ENCODE results near the gene KLHL13.
A peak's percentile ranks its signal among the peaks of the same experiment; 100 is the strongest.
"Not testable (repeated sequence)": the region's sequence is repeated elsewhere in the genome, so short reads cannot be mapped to it uniquely, and the experiment has no call there.

Gene KLHL13

GRCh38 chrX:118124243-118124642 lies 7.6 kb upstream of the KLHL13 start:
- not testable (repeated sequence) for DNase-seq (ENCODE audit: low spot score); H3K4me1 Mint-ChIP-seq (ENCODE audit: low read depth); H3K9me3 Mint-ChIP-seq; H3K27ac Mint-ChIP-seq; H3K36me3 Mint-ChIP-seq (ENCODE audit: low read depth); H3K27me3 Mint-ChIP-seq (ENCODE audit: low read depth); H3K4me3 Mint-ChIP-seq

DNA sequence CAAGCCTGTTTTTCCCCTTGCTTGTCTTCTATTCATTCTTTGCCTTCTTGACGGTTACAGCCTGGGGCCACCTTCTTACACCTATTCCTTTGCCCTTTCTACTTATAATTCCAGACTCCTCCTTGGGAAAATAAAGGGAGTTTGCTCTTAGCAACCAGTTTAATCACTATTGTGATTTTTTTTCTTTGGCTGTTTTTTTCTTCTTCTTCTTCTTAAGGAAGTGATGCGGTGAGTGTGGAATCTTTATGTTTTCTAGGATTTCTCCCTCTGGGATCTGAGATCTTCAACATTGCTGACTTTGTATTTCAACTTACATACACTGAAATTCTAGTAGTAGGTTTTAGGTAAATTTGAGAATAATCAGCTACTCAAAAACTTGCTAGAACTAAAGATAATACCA lies 1.1 kb upstream of the KLHL13 start:
- peaks cover 33% of the 10 kb centered on the region for H3K27me3 Mint-ChIP-seq (ENCODE audit: low read depth)
- peak overlapping the region; percentile 32 for H3K4me3 Mint-ChIP-seq
- no peak for DNase-seq (ENCODE audit: low spot score)
- no peaks in the 10 kb centered on the region for H3K4me1 Mint-ChIP-seq (ENCODE audit: low read depth)
- H3K27ac Mint-ChIP-seq, result no peak overlapping the region
- no peaks in the 10 kb centered on the region for H3K9me3 Mint-ChIP-seq
- H3K36me3 Mint-ChIP-seq (ENCODE audit: low read depth), result no peaks in the 10 kb centered on the region

DNA sequence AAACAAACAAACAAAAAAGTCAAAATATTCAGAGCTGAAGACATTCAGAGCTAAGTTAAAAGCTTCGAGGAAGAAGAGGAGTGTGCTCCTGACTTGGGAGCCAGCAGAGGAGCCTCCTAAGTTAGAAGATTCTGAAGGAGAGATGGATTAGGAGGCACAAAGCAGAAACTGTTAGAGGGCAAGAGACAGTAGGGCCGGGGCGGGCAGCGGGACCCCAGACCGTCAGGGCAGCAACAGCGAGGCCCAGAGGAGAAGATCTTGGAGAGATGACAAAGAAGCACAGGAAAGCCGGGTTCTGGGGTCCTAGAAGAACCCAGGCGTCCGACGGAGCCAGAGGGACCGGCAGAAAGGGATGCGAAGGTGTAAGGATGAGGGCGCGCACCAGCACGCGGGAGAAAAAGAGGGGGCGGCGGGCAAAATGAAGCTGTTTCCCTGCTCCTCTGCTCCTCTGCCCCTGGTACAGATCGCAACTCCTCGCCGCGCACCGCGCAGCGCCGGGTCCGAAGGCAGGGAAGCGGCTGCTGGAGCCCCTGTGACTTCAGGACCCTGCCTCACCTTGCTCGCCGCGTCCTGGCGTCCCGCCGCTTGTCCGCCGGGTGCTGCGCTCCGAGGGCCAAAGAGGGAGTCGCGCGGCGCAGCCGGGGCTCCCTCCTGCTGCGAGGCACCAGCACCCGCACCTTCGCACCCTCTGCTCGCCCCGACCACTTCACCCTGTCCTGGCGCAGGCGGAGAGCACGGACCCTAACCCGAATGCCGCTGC lies 477 bp downstream of the KLHL13 start:
- no peaks in the 10 kb centered on the region for H3K4me1 Mint-ChIP-seq (ENCODE audit: low read depth)
- peak overlapping the region; percentile 66 for H3K4me3 Mint-ChIP-seq
- no peaks in the 10 kb centered on the region for H3K36me3 Mint-ChIP-seq (ENCODE audit: low read depth)
- peak; percentile 3 for DNase-seq (ENCODE audit: low spot score)
- no peaks in the 10 kb centered on the region for H3K9me3 Mint-ChIP-seq
- H3K27me3 Mint-ChIP-seq (ENCODE audit: low read depth), result peaks cover 32% of the 10 kb centered on the region
- H3K27ac Mint-ChIP-seq, result peak overlapping the region; percentile 52

DNA sequence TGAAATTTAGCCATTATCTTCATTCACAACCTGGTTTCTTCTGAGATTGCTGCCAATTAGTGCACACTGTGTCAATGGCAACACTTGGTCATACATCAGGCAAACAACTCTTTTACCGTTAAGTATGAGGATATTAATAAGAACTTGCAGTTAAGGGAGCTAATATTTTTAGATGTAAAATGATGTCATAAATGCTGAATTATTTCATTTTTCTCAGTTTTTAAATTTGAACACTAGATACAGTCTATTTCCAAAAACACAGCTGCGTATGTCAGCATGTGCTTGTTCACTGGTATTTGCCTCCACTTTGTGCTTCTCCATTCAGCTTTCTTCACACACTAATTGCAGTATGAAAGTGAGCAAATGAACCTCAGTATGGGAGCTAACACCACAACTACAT lies 1.6 kb downstream of the KLHL13 start:
- H3K4me1 Mint-ChIP-seq (ENCODE audit: low read depth), result no peaks in the 10 kb centered on the region
- DNase-seq (ENCODE audit: low spot score), result no peak
- no peak overlapping the region for H3K4me3 Mint-ChIP-seq
- no peak overlapping the region for H3K27ac Mint-ChIP-seq
- no peaks in the 10 kb centered on the region for H3K9me3 Mint-ChIP-seq
- peaks cover 29% of the 10 kb centered on the region for H3K27me3 Mint-ChIP-seq (ENCODE audit: low read depth)
- no peaks in the 10 kb centered on the region for H3K36me3 Mint-ChIP-seq (ENCODE audit: low read depth)

DNA sequence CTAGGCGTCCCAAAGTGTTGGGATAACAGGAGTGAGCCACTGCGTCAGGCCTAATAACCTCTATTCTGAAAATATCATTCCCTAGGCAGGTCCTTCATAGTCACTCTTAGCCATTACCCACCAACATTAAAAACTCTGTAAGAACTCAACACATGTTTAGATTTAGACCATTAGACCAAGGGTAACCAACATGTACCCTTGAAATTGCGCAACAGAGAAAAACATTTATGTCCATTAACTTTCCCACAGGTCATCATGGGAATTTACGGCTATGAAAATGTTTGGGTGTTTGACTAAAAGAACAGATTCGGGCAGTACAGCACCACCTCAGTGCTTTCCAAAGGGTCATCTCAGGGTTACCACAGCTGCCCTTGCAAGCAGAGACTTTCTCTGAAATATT lies 7.5 kb downstream of the KLHL13 start:
- no peaks in the 10 kb centered on the region for H3K9me3 Mint-ChIP-seq
- H3K27ac Mint-ChIP-seq, result no peak overlapping the region
- H3K4me3 Mint-ChIP-seq, result no peak overlapping the region
- no peaks in the 10 kb centered on the region for H3K36me3 Mint-ChIP-seq (ENCODE audit: low read depth)
- no peaks in the 10 kb centered on the region for H3K4me1 Mint-ChIP-seq (ENCODE audit: low read depth)
- peaks cover 4% of the 10 kb centered on the region for H3K27me3 Mint-ChIP-seq (ENCODE audit: low read depth)
- no peak for DNase-seq (ENCODE audit: low spot score)

DNA sequence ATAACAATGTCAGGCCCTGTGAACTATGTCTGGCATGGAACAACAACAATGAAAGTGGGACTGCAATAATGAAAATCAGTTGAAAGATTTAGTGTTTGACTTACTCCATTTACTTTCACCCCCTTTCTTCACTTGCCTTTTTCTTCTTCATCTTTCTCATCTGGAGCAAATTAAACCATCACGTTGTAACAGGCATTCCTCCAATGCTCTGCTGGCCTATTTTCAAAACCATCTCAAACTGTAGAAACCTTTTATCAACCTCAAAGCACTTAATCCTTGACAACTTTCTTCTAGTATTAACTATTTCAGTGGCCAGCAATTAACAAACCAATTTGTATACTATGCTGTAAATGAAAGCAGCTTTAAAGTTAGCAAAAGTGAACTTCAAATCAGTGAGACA lies 8.3 kb downstream of the KLHL13 start:
- no peak for DNase-seq (ENCODE audit: low spot score)
- no peaks in the 10 kb centered on the region for H3K36me3 Mint-ChIP-seq (ENCODE audit: low read depth)
- H3K4me1 Mint-ChIP-seq (ENCODE audit: low read depth), result no peaks in the 10 kb centered on the region
- H3K27me3 Mint-ChIP-seq (ENCODE audit: low read depth), result no peaks in the 10 kb centered on the region
- H3K9me3 Mint-ChIP-seq, result no peaks in the 10 kb centered on the region
- no peak overlapping the region for H3K27ac Mint-ChIP-seq
- no peak overlapping the region for H3K4me3 Mint-ChIP-seq

- no peaks in the 10 kb centered on the region for H3K4me1 Mint-ChIP-seq (ENCODE audit: low read depth)
- H3K27me3 Mint-ChIP-seq (ENCODE audit: low read depth), result no peaks in the 10 kb centered on the region
- no peak overlapping the region for H3K27ac Mint-ChIP-seq
- no peaks in the 10 kb centered on the region for H3K36me3 Mint-ChIP-seq (ENCODE audit: low read depth)
- no peak overlapping the region for H3K4me3 Mint-ChIP-seq
- DNase-seq (ENCODE audit: low spot score), result no peak
- no peaks in the 10 kb centered on the region for H3K9me3 Mint-ChIP-seq
These were observed 16.5 kb downstream of the KLHL13 start for GRCh38 chrX:118100091-118100490.

GRCh38 chrX:118088084-118088483 lies 28.5 kb downstream of the KLHL13 start:
- no peak for DNase-seq (ENCODE audit: low spot score)
- H3K27me3 Mint-ChIP-seq (ENCODE audit: low read depth), result no peaks in the 10 kb centered on the region
- H3K4me3 Mint-ChIP-seq, result no peak overlapping the region
- no peaks in the 10 kb centered on the region for H3K36me3 Mint-ChIP-seq (ENCODE audit: low read depth)
- no peak overlapping the region for H3K27ac Mint-ChIP-seq
- no peaks in the 10 kb centered on the region for H3K4me1 Mint-ChIP-seq (ENCODE audit: low read depth)
- no peaks in the 10 kb centered on the region for H3K9me3 Mint-ChIP-seq

GRCh38 chrX:118074196-118074595 lies 42.4 kb downstream of the KLHL13 start:
- Mint-ChIP-seq H3K27me3 (ENCODE audit: low read depth) (no peaks in the 10 kb centered on the region), H3K36me3 (ENCODE audit: low read depth) (no peaks in the 10 kb centered on the region), H3K4me1 (ENCODE audit: low read depth) (no peaks in the 10 kb centered on the region), H3K9me3 (no peaks in the 10 kb centered on the region), H3K4me3 (no peak overlapping the region), H3K27ac (no peak overlapping the region)
- no peak for DNase-seq (ENCODE audit: low spot score)

DNA sequence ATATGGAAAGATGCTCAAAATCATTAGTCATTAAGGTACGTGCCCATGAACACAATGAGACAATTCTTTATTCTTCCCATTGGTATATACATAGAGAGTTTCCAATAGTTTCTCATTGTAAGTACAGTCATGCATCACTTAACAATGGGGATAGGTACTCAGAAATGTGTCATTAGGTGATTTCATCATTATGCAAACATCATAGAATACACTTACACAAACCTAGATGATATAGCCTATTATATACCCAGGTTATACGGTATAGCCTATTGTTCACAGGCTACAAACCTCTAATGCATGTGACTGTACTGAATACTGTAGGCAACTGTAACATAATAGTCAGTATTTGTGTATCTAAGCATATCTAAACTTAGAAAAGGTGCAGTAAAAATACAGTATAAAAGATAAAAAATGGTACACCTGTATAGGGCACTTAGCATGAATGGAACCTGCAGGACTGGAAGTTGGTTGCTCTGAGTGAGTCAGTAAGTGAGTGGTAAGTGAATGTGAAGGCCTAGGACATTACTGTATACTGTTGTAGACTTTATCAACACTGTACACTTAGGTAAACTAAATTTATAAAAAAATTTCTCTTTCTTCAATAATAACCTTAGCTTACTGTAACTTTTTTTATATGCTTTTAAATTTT lies 49.6 kb downstream of the KLHL13 start:
- no peaks in the 10 kb centered on the region for H3K4me1 Mint-ChIP-seq (ENCODE audit: low read depth)
- H3K27me3 Mint-ChIP-seq (ENCODE audit: low read depth), result no peaks in the 10 kb centered on the region
- H3K4me3 Mint-ChIP-seq, result no peak overlapping the region
- no peaks in the 10 kb centered on the region for H3K9me3 Mint-ChIP-seq
- H3K36me3 Mint-ChIP-seq (ENCODE audit: low read depth), result no peaks in the 10 kb centered on the region
- H3K27ac Mint-ChIP-seq, result no peak overlapping the region
- no peak for DNase-seq (ENCODE audit: low spot score)

GRCh38 chrX:118062817-118063615 lies 53.6 kb downstream of the KLHL13 start:
- Mint-ChIP-seq H3K4me3 (no peak overlapping the region), H3K9me3 (no peaks in the 10 kb centered on the region), H3K4me1 (ENCODE audit: low read depth) (no peaks in the 10 kb centered on the region), H3K36me3 (ENCODE audit: low read depth) (no peaks in the 10 kb centered on the region), H3K27ac (no peak overlapping the region), H3K27me3 (ENCODE audit: low read depth) (no peaks in the 10 kb centered on the region)
- DNase-seq (ENCODE audit: low spot score), result no peak

- H3K27me3 Mint-ChIP-seq (ENCODE audit: low read depth), result no peaks in the 10 kb centered on the region
These were observed 54.4 kb downstream of the KLHL13 start for GRCh38 chrX:118062048-118062789.

DNA sequence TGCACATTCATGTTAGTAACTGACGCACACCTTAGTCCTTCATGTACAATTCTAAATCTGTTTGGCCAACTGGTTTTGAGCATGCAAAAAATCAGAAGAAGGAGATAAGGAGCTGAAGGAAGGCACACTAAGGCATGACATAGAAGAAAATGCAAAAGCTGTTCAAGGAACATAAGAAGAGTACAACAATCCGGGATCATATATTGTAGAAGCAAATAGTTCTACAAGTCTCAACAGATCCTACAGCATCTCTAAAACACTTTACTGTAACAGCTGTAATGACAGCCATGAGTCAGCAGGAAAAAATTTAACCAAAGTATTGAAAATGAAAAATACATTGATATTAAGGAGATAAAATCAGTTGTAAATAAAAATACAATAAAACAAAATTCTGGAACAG lies 57.7 kb downstream of the KLHL13 start:
- Mint-ChIP-seq H3K27ac (no peak overlapping the region), H3K9me3 (no peaks in the 10 kb centered on the region), H3K36me3 (ENCODE audit: low read depth) (no peaks in the 10 kb centered on the region), H3K4me3 (no peak overlapping the region), H3K27me3 (ENCODE audit: low read depth) (no peaks in the 10 kb centered on the region), H3K4me1 (ENCODE audit: low read depth) (no peaks in the 10 kb centered on the region)
- DNase-seq (ENCODE audit: low spot score), result no peak

More at GRCh38 chrX:118062048-118062789, 54.4 kb downstream of the KLHL13 start:
- Mint-ChIP-seq H3K27ac (no peak overlapping the region), H3K9me3 (no peaks in the 10 kb centered on the region), H3K4me3 (no peak overlapping the region), H3K36me3 (ENCODE audit: low read depth) (no peaks in the 10 kb centered on the region), H3K4me1 (ENCODE audit: low read depth) (no peaks in the 10 kb centered on the region)
- no peak for DNase-seq (ENCODE audit: low spot score)

GRCh38 chrX:118056870-118057269 lies 59.7 kb downstream of the KLHL13 start:
- H3K9me3 Mint-ChIP-seq, result no peaks in the 10 kb centered on the region
- H3K4me1 Mint-ChIP-seq (ENCODE audit: low read depth), result no peaks in the 10 kb centered on the region
- DNase-seq (ENCODE audit: low spot score), result no peak
- no peaks in the 10 kb centered on the region for H3K36me3 Mint-ChIP-seq (ENCODE audit: low read depth)
- no peaks in the 10 kb centered on the region for H3K27me3 Mint-ChIP-seq (ENCODE audit: low read depth)
- no peak overlapping the region for H3K4me3 Mint-ChIP-seq
- H3K27ac Mint-ChIP-seq, result no peak overlapping the region
